ENCODE data around the gene CELF2. TPM values are rescaled to one million over a fixed set of nuclear protein-coding genes. Genes with fewer than 3 reads are reported as not detected.

The CELF2 gene
- polyA plus RNA-seq, 1 donor from 2014 or later, result 55.5 TPM

DNA sequence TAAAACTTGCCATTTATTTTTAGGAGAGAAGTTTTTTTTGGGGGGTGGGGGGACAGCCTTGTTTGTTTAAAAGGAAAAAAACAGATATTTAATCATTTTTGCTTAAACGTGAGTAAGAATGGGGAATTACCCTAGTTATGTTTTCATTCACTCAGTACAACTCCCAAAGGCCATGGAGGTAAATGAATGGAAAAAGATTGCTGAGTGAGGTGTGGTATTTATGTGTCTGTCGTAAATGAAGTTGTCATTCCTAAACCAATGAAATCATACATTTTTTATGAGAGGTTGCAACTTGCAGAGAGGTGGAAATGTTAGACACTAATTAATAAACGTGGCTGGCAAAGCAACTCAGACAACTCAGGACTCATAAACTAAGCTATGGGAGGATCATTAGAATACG, 218.1 kb downstream of the CELF2 start:
- Histone ChIP-seq H3K9me3 (ENCODE audit: low read length) (no peaks in the 10 kb centered on the region), H3K4me2 (ENCODE audit: low read length) (no peak overlapping the region), H4K20me1 (ENCODE audit: insufficient read depth) (no peaks in the 10 kb centered on the region), H3K79me2 (replicated peaks; ENCODE audit: insufficient read depth, low read length) (peaks cover 13% of the 10 kb centered on the region), H3F3A (ENCODE audit: insufficient read depth, low read length, poor library complexity, severe bottlenecking) (peaks cover 1% of the 10 kb centered on the region), H3K9me2 (ENCODE audit: insufficient read depth, low read length) (no peaks in the 10 kb centered on the region), H3K27ac (ENCODE audit: low read length) (no peak overlapping the region), H3K4me3 (ENCODE audit: low read length) (no peak overlapping the region), H3K36me3 (ENCODE audit: insufficient read depth, low read length) (no peaks in the 10 kb centered on the region), H2AFZ (ENCODE audit: low read depth, low read length) (no peak overlapping the region), H3K27me3 (ENCODE audit: insufficient read depth, low read depth, low read length) (no peaks in the 10 kb centered on the region), H3K9ac (ENCODE audit: low read length) (no peak overlapping the region)
- TF ChIP-seq, protein P1, sequence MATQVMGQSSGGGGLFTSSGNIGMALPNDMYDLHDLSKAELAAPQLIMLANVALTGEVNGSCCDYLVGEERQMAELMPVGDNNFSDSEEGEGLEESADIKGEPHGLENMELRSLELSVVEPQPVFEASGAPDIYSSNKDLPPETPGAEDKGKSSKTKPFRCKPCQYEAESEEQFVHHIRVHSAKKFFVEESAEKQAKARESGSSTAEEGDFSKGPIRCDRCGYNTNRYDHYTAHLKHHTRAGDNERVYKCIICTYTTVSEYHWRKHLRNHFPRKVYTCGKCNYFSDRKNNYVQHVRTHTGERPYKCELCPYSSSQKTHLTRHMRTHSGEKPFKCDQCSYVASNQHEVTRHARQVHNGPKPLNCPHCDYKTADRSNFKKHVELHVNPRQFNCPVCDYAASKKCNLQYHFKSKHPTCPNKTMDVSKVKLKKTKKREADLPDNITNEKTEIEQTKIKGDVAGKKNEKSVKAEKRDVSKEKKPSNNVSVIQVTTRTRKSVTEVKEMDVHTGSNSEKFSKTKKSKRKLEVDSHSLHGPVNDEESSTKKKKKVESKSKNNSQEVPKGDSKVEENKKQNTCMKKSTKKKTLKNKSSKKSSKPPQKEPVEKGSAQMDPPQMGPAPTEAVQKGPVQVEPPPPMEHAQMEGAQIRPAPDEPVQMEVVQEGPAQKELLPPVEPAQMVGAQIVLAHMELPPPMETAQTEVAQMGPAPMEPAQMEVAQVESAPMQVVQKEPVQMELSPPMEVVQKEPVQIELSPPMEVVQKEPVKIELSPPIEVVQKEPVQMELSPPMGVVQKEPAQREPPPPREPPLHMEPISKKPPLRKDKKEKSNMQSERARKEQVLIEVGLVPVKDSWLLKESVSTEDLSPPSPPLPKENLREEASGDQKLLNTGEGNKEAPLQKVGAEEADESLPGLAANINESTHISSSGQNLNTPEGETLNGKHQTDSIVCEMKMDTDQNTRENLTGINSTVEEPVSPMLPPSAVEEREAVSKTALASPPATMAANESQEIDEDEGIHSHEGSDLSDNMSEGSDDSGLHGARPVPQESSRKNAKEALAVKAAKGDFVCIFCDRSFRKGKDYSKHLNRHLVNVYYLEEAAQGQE (IDR thresholded peaks at IDR 0.05; ENCODE audit: borderline replicate concordance), result no peak
- no peak for TF ChIP-seq TAF1 (IDR thresholded peaks at IDR 0.05; ENCODE audit: low read depth)
- no peak for TF ChIP-seq MXI1 (conservative IDR thresholded peaks at IDR 0.05; ENCODE audit: poor library complexity, severe bottlenecking)
- no peak for TF ChIP-seq SMC3 (conservative IDR thresholded peaks at IDR 0.05; ENCODE audit: poor library complexity)
- TF ChIP-seq POLR2AphosphoS5 (IDR thresholded peaks at IDR 0.05), result no peak
- no peak for TF ChIP-seq EZH2 (IDR thresholded peaks at IDR 0.05; ENCODE audit: borderline replicate concordance, insufficient read depth, low read length, poor library complexity, severe bottlenecking)
- TF ChIP-seq EP300 (conservative IDR thresholded peaks at IDR 0.05; ENCODE audit: poor library complexity, severe bottlenecking), result no peak
- TF ChIP-seq RAD21 (conservative IDR thresholded peaks at IDR 0.05), result no peak
- no peak for TF ChIP-seq CTCF (IDR thresholded peaks at IDR 0.05; ENCODE audit: poor library complexity, severe bottlenecking)

DNA sequence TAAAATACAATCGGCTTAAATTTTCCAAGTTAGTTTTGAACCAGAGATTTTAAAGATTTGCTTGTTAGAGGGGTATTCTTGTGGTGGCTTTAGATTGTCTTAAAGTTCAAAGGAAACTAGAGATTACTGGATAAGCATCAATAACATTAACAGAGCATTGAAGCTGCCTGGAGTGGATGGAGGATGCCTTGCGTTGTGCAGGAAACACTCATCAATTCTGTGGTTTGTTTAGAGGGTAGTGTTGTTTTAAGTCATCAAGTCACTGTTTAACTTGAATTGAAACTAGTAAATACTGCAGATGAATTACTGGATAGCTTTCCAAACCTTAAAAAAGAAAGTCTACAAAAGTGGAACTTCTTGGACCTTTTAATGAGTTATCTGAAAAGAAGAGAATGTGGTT, 218.6 kb downstream of the CELF2 start:
- H3K9me2 ChIP-seq (ENCODE audit: insufficient read depth, low read length), result no peaks in the 10 kb centered on the region
- no peaks in the 10 kb centered on the region for H3K36me3 ChIP-seq (ENCODE audit: insufficient read depth, low read length)
- H3K9me3 ChIP-seq (ENCODE audit: low read length), result no peaks in the 10 kb centered on the region
- H3K79me2 ChIP-seq (replicated peaks; ENCODE audit: insufficient read depth, low read length), result peaks cover 13% of the 10 kb centered on the region
- no peaks in the 10 kb centered on the region for H4K20me1 ChIP-seq (ENCODE audit: insufficient read depth)
- H3F3A ChIP-seq (ENCODE audit: insufficient read depth, low read length, poor library complexity, severe bottlenecking), result no peaks in the 10 kb centered on the region
- no peaks in the 10 kb centered on the region for H3K27me3 ChIP-seq (ENCODE audit: insufficient read depth, low read depth, low read length)
- H3K4me3 ChIP-seq (ENCODE audit: low read length), result no peak overlapping the region
- no peak for TF ChIP-seq POLR2AphosphoS5 (IDR thresholded peaks at IDR 0.05)
- no peak overlapping the region for H2AFZ ChIP-seq (ENCODE audit: low read depth, low read length)
- no peak overlapping the region for H3K4me2 ChIP-seq (ENCODE audit: low read length)
- H3K27ac ChIP-seq (ENCODE audit: low read length), result no peak overlapping the region
- H3K9ac ChIP-seq (ENCODE audit: low read length), result no peak overlapping the region

- no peak for TF ChIP-seq EZH2 (IDR thresholded peaks at IDR 0.05; ENCODE audit: borderline replicate concordance, insufficient read depth, low read length, poor library complexity, severe bottlenecking)
- no peak for TF ChIP-seq EP300 (conservative IDR thresholded peaks at IDR 0.05; ENCODE audit: poor library complexity, severe bottlenecking)
- TF ChIP-seq RAD21 (conservative IDR thresholded peaks at IDR 0.05), result no peak
- TF ChIP-seq, protein P1 (IDR thresholded peaks at IDR 0.05; ENCODE audit: borderline replicate concordance), result no peak
- TF ChIP-seq POLR2AphosphoS5 (IDR thresholded peaks at IDR 0.05), result no peak
- TF ChIP-seq SMC3 (conservative IDR thresholded peaks at IDR 0.05; ENCODE audit: poor library complexity), result no peak
- TF ChIP-seq CTCF (IDR thresholded peaks at IDR 0.05; ENCODE audit: poor library complexity, severe bottlenecking), result no peak
- no peak for TF ChIP-seq MXI1 (conservative IDR thresholded peaks at IDR 0.05; ENCODE audit: poor library complexity, severe bottlenecking)
- TF ChIP-seq TAF1 (IDR thresholded peaks at IDR 0.05; ENCODE audit: low read depth), result no peak
- no peak overlapping the region for H3K4me3 ChIP-seq (ENCODE audit: low read length)
- no peaks in the 10 kb centered on the region for H3K9me3 ChIP-seq (ENCODE audit: low read length)
- H3F3A ChIP-seq (ENCODE audit: insufficient read depth, low read length, poor library complexity, severe bottlenecking), result no peaks in the 10 kb centered on the region
- H3K9me2 ChIP-seq (ENCODE audit: insufficient read depth, low read length), result no peaks in the 10 kb centered on the region
- H3K79me2 ChIP-seq (replicated peaks; ENCODE audit: insufficient read depth, low read length), result peaks cover 19% of the 10 kb centered on the region
- no peaks in the 10 kb centered on the region for H4K20me1 ChIP-seq (ENCODE audit: insufficient read depth)
- H3K27ac ChIP-seq (ENCODE audit: low read length), result peak overlapping the region; percentile 80
- H3K36me3 ChIP-seq (ENCODE audit: insufficient read depth, low read length), result no peaks in the 10 kb centered on the region
- no peaks in the 10 kb centered on the region for H3K27me3 ChIP-seq (ENCODE audit: insufficient read depth, low read depth, low read length)
- no peak overlapping the region for H3K4me2 ChIP-seq (ENCODE audit: low read length)
- no peak overlapping the region for H3K9ac ChIP-seq (ENCODE audit: low read length)
- no peak overlapping the region for H2AFZ ChIP-seq (ENCODE audit: low read depth, low read length)
Measured at GRCh38 chr10:11237571-11237970, 219.9 kb downstream of the CELF2 start.
